NK-92 treated with Interleukin-12 subunit alpha and Interleukin-12 subunit beta, amount 100 ng/mL, for 24 hours (cell line): ENCODE measurements around the gene CDH4.

Source experiments
- DNase-seq: peaks from one replicate; lab custom pipeline; 2025; lab: John Stamatoyannopoulos, UW

Gene CDH4

GRCh38 chr20:61251529-61252393 lies at the start of gene CDH4:
TSS of gene CDH4 (plus strand) at chr20:61252261.
- DNase-seq, result no peak

GRCh38 chr20:61203320-61203719 lies 48.7 kb upstream of the CDH4 start:
- DNase-seq, result no peak

GRCh38 chr20:61204206-61204605 lies 47.9 kb upstream of the CDH4 start:
- DNase-seq, result no peak

GRCh38 chr20:61205769-61206168 lies 46.3 kb upstream of the CDH4 start:
- no peak for DNase-seq

- no peak for DNase-seq
Measured at GRCh38 chr20:61210862-61211261, 41.2 kb upstream of the CDH4 start.

GRCh38 chr20:61217848-61218247 lies 34.2 kb upstream of the CDH4 start:
- DNase-seq, result no peak

- DNase-seq, result no peak
Measured at GRCh38 chr20:61219021-61219431, 33.0 kb upstream of the CDH4 start.

- no peak for DNase-seq
Measured at GRCh38 chr20:61220131-61220530, 31.9 kb upstream of the CDH4 start.

GRCh38 chr20:61220626-61221325 lies 31.3 kb upstream of the CDH4 start:
- no peak for DNase-seq

- no peak for DNase-seq
Measured at GRCh38 chr20:61222699-61223098, 29.4 kb upstream of the CDH4 start.

- DNase-seq, result no peak
Measured at GRCh38 chr20:61223121-61223520, 28.9 kb upstream of the CDH4 start.

- DNase-seq, result no peak
Measured at GRCh38 chr20:61230166-61230565, 21.9 kb upstream of the CDH4 start.

GRCh38 chr20:61233590-61233989 lies 18.5 kb upstream of the CDH4 start:
- no peak for DNase-seq

GRCh38 chr20:61234224-61234890 lies 17.7 kb upstream of the CDH4 start:
- DNase-seq, result no peak

- DNase-seq, result no peak
Measured at GRCh38 chr20:61236713-61237112, 15.3 kb upstream of the CDH4 start.

- DNase-seq, result no peak
Measured at GRCh38 chr20:61238813-61239212, 13.2 kb upstream of the CDH4 start.

GRCh38 chr20:61240814-61241213 lies 11.2 kb upstream of the CDH4 start:
- no peak for DNase-seq

GRCh38 chr20:61244213-61244612 lies 7.8 kb upstream of the CDH4 start:
- no peak for DNase-seq

- no peak for DNase-seq
Measured at GRCh38 chr20:61246269-61246668, 5.8 kb upstream of the CDH4 start.

GRCh38 chr20:61249626-61250025 lies 2.4 kb upstream of the CDH4 start:
- DNase-seq, result no peak

GRCh38 chr20:61252601-61253263 lies 671 bp downstream of the CDH4 start:
- DNase-seq, result no peak

- no peak for DNase-seq
Measured at GRCh38 chr20:61253264-61253639, 1.2 kb downstream of the CDH4 start.
